NCI-H446 treated with DMSO at 0.1 percent for 48 hours (cell line): ENCODE results near the gene C14orf119.

Experiments used
- DNase-seq: peaks from one replicate; lab custom pipeline; 2025; lab: John Stamatoyannopoulos, UW

Gene C14orf119

DNA sequence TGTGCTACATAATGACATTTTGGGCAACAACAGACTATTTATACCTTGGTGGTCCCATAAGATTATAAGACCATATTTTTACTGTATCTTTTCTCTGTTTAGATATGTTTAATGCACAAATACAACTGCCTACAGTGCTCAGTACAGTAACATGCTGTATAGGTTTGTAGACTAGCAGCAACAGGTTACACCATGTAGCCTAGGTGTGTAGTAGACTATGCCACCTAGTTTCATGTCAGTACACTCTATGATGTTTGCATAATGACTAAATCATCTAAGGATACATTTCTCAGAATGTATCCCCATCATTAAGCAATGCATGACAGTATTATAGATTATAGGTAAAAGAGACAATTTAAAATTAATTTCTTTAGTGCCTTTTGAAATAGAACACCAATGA lies 54.4 kb downstream of the C14orf119 start:
- DNase-seq: no peak
